K562 (cell line): ENCODE results near the gene TTC4. TPM values are rescaled to one million over a fixed set of nuclear protein-coding genes. Genes with fewer than 3 reads are reported as not detected.

Source experiments
- ATAC-seq: fragments of 200-7000 bp; cut with Tn5 transposase; 3 replicates; pipeline ENCODE4 v1.9.1; 2020; ENCODE audit warnings: moderate library complexity
- BruUV-seq: library from RNA; stranded (reverse); fragments of 400-500 nt; replicated peaks from 2 replicates; lab custom pipeline; 2021; lab: Mats Ljungman, UMichigan
- CTCF ChIA-PET: fragments of 300-600 bp; formaldehyde crosslinking; extraction: SDS; loops from one replicate; lab custom pipeline; 2021; ENCODE audit warnings: low intra/inter-chr PET ratio; lab: Yijun Ruan, JAX
- POLR2A ChIA-PET: fragments of 300-600, 350-650 bp; sonication (Branson Sonifier 250); formaldehyde crosslinking; extraction: SDS; loops from one replicate; lab custom pipeline; 2021; ENCODE audit warnings: antibody characterized with exemption, inconsistent platforms; lab: Yijun Ruan, JAX
- DNase-seq, 4 experiments: peaks; one replicate each; pipeline versions ENCODE4 v3.0.0 to v3.0.0-alpha.2; 2011 to 2018; ENCODE audit warnings: low spot score in 3 of 4, mixed read lengths in 3 of 4; ENCODE audit errors: extremely low read depth in 1 of 4
- FAIRE-seq: peaks from 2 replicates; lab custom pipeline; 2011; peaks lifted over from hg19 to GRCh38; lab: Jason Lieb, UNC
- H2AFZ ChIP-seq: 2 replicates; pipeline ENCODE4 v1.6.0; 2011; ENCODE audit warnings: low read depth, low read length, control low read depth, inconsistent platforms
- H3K27ac ChIP-seq: fragments of 200-600 bp; 3 replicates; pipeline ENCODE4 v1.8.0; 2011; ENCODE audit warnings: low read depth, mild to moderate bottlenecking, control low read depth, inconsistent platforms, low read length, moderate library complexity, mixed read lengths; ENCODE audit errors: extremely low read depth
- H3K27me3 ChIP-seq, 2 experiments: fragments of 300-600 bp in 1 of 2; 2 replicates in 1 of 2; 3 replicates in 1 of 2; pipeline versions ENCODE4 v1.6.0 to v1.8.0; 2011; ENCODE audit warnings: inconsistent platforms in 2 of 2, low read length in 2 of 2, mild to moderate bottlenecking in 1 of 2, mixed read lengths in 1 of 2, moderate library complexity in 1 of 2; ENCODE audit not compliant: control insufficient read depth in 2 of 2, insufficient read depth in 2 of 2
- H3K36me3 ChIP-seq: fragments of 300-600 bp; 3 replicates; pipeline ENCODE4 v1.8.0; 2011; ENCODE audit warnings: mild to moderate bottlenecking, low read length, inconsistent platforms; ENCODE audit not compliant: control insufficient read depth, insufficient read depth
- H3K4me1 ChIP-seq, 2 experiments: fragments of 200-600 bp in 1 of 2; replicated peaks in 1 of 2; 2 replicates in 1 of 2; 3 replicates in 1 of 2; pipeline versions ENCODE4 v1.5.1 to v1.8.0; 2011; ENCODE audit warnings: inconsistent platforms in 2 of 2, low read length in 2 of 2, mild to moderate bottlenecking in 1 of 2, mixed read lengths in 1 of 2, moderate library complexity in 1 of 2; ENCODE audit not compliant: control insufficient read depth in 2 of 2, insufficient read depth in 2 of 2
- H3K4me2 ChIP-seq: 2 replicates; pipeline ENCODE4 v1.6.1; 2011; ENCODE audit warnings: low read length, control low read depth, inconsistent platforms, mixed read lengths; ENCODE audit not compliant: insufficient read depth
- H3K4me3 ChIP-seq: fragments of 200-600 bp; sonication (generic), shearing (Covaris generic); 2 replicates; pipeline ENCODE4 v1.5.1; 2016; ENCODE audit warnings: control low read depth, inconsistent platforms
- H3K79me2 ChIP-seq: fragments of 200-600 bp; 3 replicates; pipeline ENCODE4 v1.8.0; 2011; ENCODE audit warnings: low read length, inconsistent platforms; ENCODE audit not compliant: control insufficient read depth, insufficient read depth
- H3K9ac ChIP-seq, 2 experiments: 2 replicates each; pipeline versions ENCODE4 v1.6.0 to v1.6.1; 2011; ENCODE audit warnings: low read depth in 2 of 2, low read length in 2 of 2, control low read depth in 1 of 2, inconsistent platforms in 1 of 2, mild to moderate bottlenecking in 1 of 2, mixed read lengths in 1 of 2; ENCODE audit not compliant: insufficient read depth in 1 of 2
- H3K9me1 ChIP-seq: one replicate; pipeline ENCODE4 v1.6.0; 2011; ENCODE audit warnings: inconsistent platforms, mild to moderate bottlenecking, low read length, moderate library complexity; ENCODE audit not compliant: control insufficient read depth, insufficient read depth
- H3K9me3 ChIP-seq: replicated peaks from 2 replicates; pipeline ENCODE4 v1.5.1; 2011; ENCODE audit warnings: low read depth, low read length, inconsistent platforms; ENCODE audit not compliant: control insufficient read depth, insufficient read depth
- H4K20me1 ChIP-seq: replicated peaks from 2 replicates; pipeline ENCODE4 v1.6.1; 2011; ENCODE audit warnings: low read length, inconsistent platforms, mixed read lengths; ENCODE audit not compliant: control insufficient read depth, insufficient read depth
- CTBP1 ChIP-seq: fragments of 450-650 bp; IDR thresholded peaks from 2 replicates; pipeline ENCODE4 v1.6.1; 2016; ENCODE audit warnings: borderline replicate concordance
- E2F8 ChIP-seq: fragments of 450-650 bp; IDR thresholded peaks from 2 replicates; pipeline ENCODE4 v1.7.1; 2018; ENCODE audit warnings: mild to moderate bottlenecking, low read depth; ENCODE audit not compliant: partially characterized antibody
- FUS ChIP-seq: fragments of 200-400 bp; formaldehyde crosslinking; optimal IDR thresholded peaks from 2 replicates; pipeline ENCODE3; 2017; ENCODE audit warnings: low read depth, low read length
- PCBP2 ChIP-seq: fragments of 200-400 bp; formaldehyde crosslinking; IDR thresholded peaks from 2 replicates; pipeline ENCODE4 v1.6.1; 2018; ENCODE audit warnings: low read length, low read depth, mild to moderate bottlenecking, moderate library complexity; ENCODE audit not compliant: poor library complexity, severe bottlenecking
- PREB ChIP-seq: sonication (generic); formaldehyde crosslinking; IDR thresholded peaks from 2 replicates; pipeline ENCODE4 v1.8.1; 2023; ENCODE audit warnings: mild to moderate bottlenecking, missing genetic modification reagents
- PYGO2 ChIP-seq: fragments of 450-650 bp; IDR thresholded peaks from 2 replicates; pipeline ENCODE4 v1.6.1; 2016; ENCODE audit warnings: mild to moderate bottlenecking, missing genetic modification characterization, moderate library complexity, missing compliant biosample characterization
- SMARCE1 ChIP-seq: fragments of 450-650 bp; IDR thresholded peaks from 2 replicates; pipeline ENCODE4 v1.7.1; 2016; ENCODE audit warnings: mild to moderate bottlenecking
- TAL1 ChIP-seq: fragments of 450-650 bp; IDR thresholded peaks from 2 replicates; pipeline ENCODE4 v1.6.1; 2016; ENCODE audit warnings: mild to moderate bottlenecking
- TFAM ChIP-seq: fragments of 250-450 bp; sonication (Bioruptor Pico); conservative IDR thresholded peaks from 2 replicates; pipeline ENCODE4 v1.5.0; 2021; ENCODE audit warnings: mild to moderate bottlenecking, moderate library complexity
- ZBTB34 ChIP-seq: fragments of 250-450 bp; sonication (Bioruptor Pico); IDR thresholded peaks from 2 replicates; pipeline ENCODE4 v1.8.0; 2021; ENCODE audit warnings: mild to moderate bottlenecking, moderate library complexity
- ZNF324 ChIP-seq: fragments of 250-450 bp; sonication (Bioruptor Pico); IDR thresholded peaks from 2 replicates; pipeline ENCODE4 v1.4.0; 2020; ENCODE audit warnings: mild to moderate bottlenecking
- WGBS: fragments of 100-300 bp; shearing (Covaris generic); methylation state at CpG from one replicate; pipeline ENCODE4 v1.1.6; 2016; ENCODE audit warnings: low coverage, mixed read lengths; ENCODE audit not compliant: insufficient coverage; ENCODE audit errors: missing lambda C conversion rate; 5-methylcytosine and 5-hydroxymethylcytosine counted together
- in situ Hi-C: fragments of 300-500 bp; cut with MboI; formaldehyde crosslinking; loops from 4 replicates; pipeline ENCODE4 v1.15.0; 2018; ENCODE audit warnings: inconsistent platforms, mixed read lengths
- intact Hi-C: fragments of 100-400 bp; cut with micrococcal nuclease; formaldehyde crosslinking; loops from 2 replicates; pipeline ENCODE4 v1.14.2; 2022
- polyA plus RNA-seq, 8 experiments: library from polyadenylated mRNA; depleted of rRNA in 4 of 8; stranded (reverse) in 5 of 8; unstranded in 3 of 8; fragments of >200 nt; fragmentation: Nextera tagmentation in 2 of 8; fragmentation: Illumina TruSeq in 1 of 8; extraction: Ambion mirVana in 2 of 8; extraction: Trizol in 1 of 8; gene quantifications; 2 replicates each; pipeline versions ENCODE4 v1.2.1 to v1.2.3, GENCODE V29; 2011 to 2014; ENCODE audit warnings: inconsistent platforms in 1 of 8, missing spikeins in 1 of 8
- total RNA-seq, 7 experiments: library from RNA; depleted of rRNA in 6 of 7; stranded (reverse); fragments of >200 nt in 6 of 7; fragmentation: Illumina TruSeq in 2 of 7; extraction: Trizol in 2 of 7; gene quantifications; 2 replicates each; pipeline versions ENCODE4 v1.2.1 to v1.2.3, GENCODE V29; 2011 to 2021; ENCODE audit warnings: low replicate concordance in 1 of 7

TTC4 gene
- total and polyA plus RNA-seq, 9 of the 15 experiments (the other 6 are each of a cell fraction or from before 2014, with no cell fraction given), result 36.3 to 111 (median 54.1) TPM

- H3K9me1 ChIP-seq, result no peaks in the 10 kb centered on the region
- CTCF ChIA-PET, result no interaction called here
- no peak overlapping the region for H3K27ac ChIP-seq
- H3K27me3 ChIP-seq, result no peaks in the 10 kb centered on the region
- H3K4me1 ChIP-seq, result no peaks in the 10 kb centered on the region
- H3K9ac ChIP-seq, result no peak overlapping the region
- H2AFZ ChIP-seq, result no peak overlapping the region
- peaks cover 93% of the 10 kb centered on the region for H3K36me3 ChIP-seq
- in situ Hi-C loops (no loop called here), intact Hi-C loops (no loop called here)
- no peak for FAIRE-seq
- no peak overlapping the region for H3K4me3 ChIP-seq
- no peak for DNase-seq
- no TSS peak for BruUV-seq
- TF ChIP-seq TFAM (CRISPR knock-in tag), result no peak
- WGBS, result 70% methylated on average over 3 of the region's 3 CpGs
- POLR2A ChIA-PET, result interaction anchor here (1.4 to 1.7 kb wide), 3 partner anchors 11 to 16 kb away, joined by 4 to 6 read pairs (median 5); partner anchors contain the start of gene TTC4
- no peaks in the 10 kb centered on the region for H3K9me3 ChIP-seq
- ATAC-seq, result no peak; the same call in 2 of the 3 replicates
- no peaks in the 10 kb centered on the region for H4K20me1 ChIP-seq
- H3K79me2 ChIP-seq, result no peaks in the 10 kb centered on the region
- H3K4me2 ChIP-seq, result no peak overlapping the region
Observed at GRCh38 chr1:54728027-54728426, 12.4 kb downstream of the TTC4 start.

GRCh38 chr1:54736685-54737084 lies 21.0 kb downstream of the TTC4 start:
- H3K79me2 ChIP-seq, result no peaks in the 10 kb centered on the region
- H3K27me3 ChIP-seq, result no peaks in the 10 kb centered on the region
- DNase-seq, result no peak
- 56% methylated on average over 5 of the region's 5 CpGs for WGBS
- H3K9ac ChIP-seq, result no peak overlapping the region
- no peaks in the 10 kb centered on the region for H3K4me1 ChIP-seq
- no peak for FAIRE-seq
- in situ Hi-C loops, result no loop called here
- no peaks in the 10 kb centered on the region for H3K9me1 ChIP-seq
- ATAC-seq, result no peak
- TF ChIP-seq TAL1 (no peak), ZBTB34 (CRISPR knock-in tag) (no peak), SMARCE1 (no peak), FUS (no peak), CTBP1 (no peak), PYGO2 (tag) (no peak), ZNF324 (CRISPR knock-in tag) (no peak), E2F8 (no peak), PREB (CRISPR knock-in tag) (no peak), PCBP2 (no peak)
- BruUV-seq, result no TSS peak
- no peak overlapping the region for H3K27ac ChIP-seq
- CTCF ChIA-PET, result no interaction called here
- H3K4me3 ChIP-seq, result no peak overlapping the region
- POLR2A ChIA-PET, result no interaction called here
- H3K36me3 ChIP-seq, result peaks cover 84% of the 10 kb centered on the region
- H3K9me3 ChIP-seq, result no peaks in the 10 kb centered on the region
- 0 out of 2 replicates have a peak, but pooled peaks cover 4% of the 10 kb centered on the region for H4K20me1 ChIP-seq
- no peak overlapping the region for H3K4me2 ChIP-seq
- no peak overlapping the region for H2AFZ ChIP-seq
- intact Hi-C loops, result no loop called here
